GM19035 (cell line): ENCODE data around the gene CARNS1.
"Not testable (repeated sequence)": the region's sequence is repeated elsewhere in the genome, so short reads cannot be mapped to it uniquely, and the experiment has no call there.

Experiments used
- ATAC-seq: cut with Tn5 transposase; IDR thresholded peaks from one replicate; pipeline ENCODE4 v1.9.1; 2021; ENCODE audit not compliant: unreplicated experiment

The CARNS1 gene

DNA sequence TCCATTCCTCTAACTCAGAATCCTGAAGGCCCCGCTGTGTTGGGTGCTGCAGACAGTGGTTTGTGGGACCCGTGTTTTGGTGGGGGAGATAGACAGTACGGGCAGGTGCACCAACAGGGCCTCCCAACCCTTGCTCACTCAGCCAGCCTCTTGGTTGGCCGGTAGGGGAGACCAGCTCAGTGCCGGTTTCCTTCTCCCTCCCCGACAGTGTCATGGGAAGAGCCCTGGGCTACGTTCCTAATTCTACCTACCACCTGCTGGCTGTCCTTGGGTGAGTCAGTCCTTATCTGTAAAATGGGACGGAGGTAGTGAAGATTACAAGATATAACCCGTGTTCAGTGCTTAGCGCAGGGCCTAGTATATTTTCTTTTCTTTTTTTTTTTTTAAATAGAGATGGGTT lies 47.7 kb downstream of the CARNS1 start:
- no peak for ATAC-seq

DNA sequence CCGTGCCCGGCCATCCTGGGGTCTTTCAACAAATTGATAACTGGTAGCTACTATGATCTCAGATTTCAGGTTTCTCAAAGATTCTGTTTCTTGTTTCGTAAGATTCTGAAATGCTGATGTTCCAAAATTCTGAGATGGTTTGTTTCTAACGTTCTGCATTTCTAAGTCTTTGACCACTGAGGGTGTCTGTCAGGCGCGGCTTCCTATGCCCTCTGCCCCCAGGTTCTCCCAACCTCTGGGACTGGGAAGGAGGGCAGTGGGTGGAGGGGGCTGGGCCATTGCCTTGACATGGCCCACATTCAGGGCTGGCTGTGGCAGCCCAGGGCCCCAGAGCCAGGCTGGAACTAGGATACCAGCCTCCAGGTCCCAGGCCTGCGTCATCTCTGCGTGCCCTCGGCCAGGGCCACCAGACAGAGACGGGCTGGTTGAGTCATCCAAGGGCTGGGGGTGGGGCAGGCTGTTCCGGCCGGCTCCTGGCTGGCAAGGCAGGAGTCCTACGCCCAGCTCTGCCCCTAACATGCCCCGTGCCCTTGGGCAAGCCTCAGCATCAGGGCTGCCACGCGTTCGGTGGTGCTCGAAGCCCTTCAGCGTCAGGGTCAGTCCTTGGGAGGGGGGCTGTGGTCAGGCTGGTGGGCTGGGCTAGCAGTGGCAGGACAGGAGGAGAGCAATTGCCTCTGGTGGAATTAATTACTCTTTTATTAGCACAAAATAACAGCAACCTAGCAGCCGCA lies 48.4 kb downstream of the CARNS1 start:
- ATAC-seq, result no peak

DNA sequence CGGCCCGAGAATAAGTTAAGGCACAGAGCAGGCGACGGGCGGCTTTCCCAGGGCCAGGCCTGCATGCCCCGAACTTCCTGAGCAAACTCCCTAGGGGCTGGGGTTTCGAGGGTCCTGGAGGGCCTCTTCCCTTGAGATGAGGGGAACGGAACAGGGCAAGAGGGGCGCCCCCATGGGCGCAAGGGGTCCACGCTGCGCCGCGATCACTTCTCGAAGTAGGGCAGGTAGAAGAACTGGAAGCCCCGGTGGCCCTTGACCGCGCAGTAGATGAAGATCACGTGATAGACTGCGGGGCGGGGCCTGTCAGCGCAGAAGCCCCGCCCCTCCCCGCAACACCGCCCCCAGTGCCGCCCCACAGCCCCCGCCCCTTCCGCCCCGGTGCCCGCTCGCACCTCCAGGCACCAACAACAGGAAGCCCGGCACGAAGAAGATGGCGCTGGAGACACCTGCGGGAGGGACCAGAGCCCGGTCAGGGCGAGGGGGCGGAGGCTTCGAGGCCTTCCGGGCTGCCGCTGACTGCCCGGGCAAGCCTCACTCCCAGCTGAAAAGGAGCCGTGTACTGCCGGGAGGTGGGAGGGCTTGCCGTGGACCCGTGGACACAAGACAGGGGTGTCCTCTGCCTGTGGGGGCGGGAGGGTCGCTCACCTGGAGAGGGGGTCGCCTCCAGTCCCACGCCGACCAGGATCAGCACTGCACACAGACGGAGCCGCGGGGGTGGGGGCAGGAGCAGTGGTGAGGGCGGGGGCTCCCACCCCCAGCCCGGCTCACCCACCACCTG lies 49.1 kb downstream of the CARNS1 start:
- ATAC-seq, result peak; percentile 49

DNA sequence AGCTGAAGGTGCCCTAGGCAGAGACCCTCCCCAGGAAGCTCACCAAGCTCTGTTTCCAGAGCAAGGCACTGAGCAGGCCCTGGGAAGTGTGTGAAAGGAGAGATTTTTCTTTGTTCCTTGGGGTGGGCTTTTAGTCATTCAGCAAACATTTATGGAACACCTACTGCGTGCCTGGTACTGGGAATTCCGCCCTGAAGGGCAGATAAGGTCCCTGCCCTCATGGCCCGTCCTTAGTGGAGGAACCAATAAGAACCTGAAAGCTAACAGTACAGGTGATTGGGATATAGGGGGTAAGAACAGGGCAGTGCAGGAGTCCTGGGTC lies 49.7 kb downstream of the CARNS1 start:
- no peak for ATAC-seq

DNA sequence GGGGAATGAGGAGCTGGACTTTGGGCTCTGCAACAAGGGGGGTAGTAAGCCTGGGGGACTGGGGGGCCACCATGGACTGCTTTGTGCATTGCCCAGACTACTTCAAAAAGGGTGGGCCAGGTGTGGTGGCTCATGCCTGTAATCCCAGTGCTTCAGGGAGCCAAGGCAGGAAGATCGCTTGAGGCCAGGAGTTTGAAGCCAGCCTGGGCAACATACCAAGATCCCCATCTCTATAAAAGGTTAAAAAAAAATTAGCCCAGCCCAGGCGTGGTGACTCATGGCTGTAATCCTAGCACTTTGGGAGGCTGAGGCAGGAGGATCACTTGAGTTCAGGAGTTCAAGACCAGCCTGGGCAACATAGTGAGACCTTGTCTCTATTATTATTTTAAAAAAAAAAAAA lies 50.1 kb downstream of the CARNS1 start:
- not testable (repeated sequence) for ATAC-seq

DNA sequence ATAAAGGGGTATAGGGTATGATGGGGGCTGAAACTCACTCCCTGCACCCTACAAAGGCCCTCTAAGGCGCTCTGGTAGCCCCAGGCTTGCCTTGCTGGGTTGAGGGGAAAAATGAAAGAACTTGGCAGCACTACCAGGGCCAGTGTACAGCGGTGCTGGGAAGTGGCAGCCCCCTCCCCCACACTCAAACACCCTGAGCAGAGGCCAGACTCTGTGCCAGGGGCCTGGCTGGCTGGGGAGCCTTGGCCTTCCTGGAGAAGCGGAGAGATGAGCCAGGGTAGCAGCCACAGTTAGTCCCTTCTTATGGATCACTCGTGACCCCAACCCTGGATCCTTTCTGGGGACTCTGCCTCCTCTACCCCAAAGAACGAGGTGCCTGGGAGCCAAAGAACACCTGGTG lies 50.9 kb downstream of the CARNS1 start:
- ATAC-seq, result no peak

DNA sequence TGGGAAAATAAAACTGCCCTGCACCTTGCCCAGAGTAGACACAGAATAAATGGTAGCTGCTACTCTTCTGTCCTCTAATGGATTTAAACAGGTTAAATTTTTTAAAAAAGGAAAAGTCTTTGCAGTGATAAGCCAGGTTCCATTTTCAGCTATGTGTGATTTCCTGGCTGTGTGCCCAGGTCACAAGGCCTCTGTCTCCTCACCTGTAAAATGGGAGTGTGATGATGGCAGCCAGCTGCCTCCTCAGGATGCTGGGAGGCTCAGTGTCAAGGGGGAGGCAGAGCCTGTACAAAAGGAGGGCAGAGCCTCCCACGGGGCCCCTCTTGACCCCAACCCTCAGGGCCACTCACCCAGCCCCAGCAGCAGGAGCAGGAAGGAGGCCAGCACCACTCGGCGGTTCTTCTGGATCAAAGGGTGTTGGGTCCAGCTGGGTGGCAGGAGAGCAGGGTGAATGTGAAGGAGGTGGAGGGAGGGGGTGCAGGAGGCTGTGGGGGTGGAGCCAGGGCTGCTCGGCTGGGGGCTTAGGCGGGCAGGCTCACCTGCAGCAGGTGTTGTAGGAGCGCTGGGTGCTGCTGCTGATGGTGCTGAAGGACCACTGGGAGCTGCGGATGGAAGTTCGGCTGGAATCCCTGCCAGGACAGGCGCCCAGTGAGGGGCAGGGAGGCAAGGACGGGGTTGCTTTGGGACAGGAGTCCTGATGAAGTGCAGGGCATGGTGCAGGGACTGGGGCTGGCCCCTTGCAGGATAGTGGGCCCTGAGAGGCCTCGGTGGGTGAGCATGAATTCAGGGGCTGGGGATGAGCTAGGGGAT lies 51.7 kb downstream of the CARNS1 start:
- no peak for ATAC-seq

DNA sequence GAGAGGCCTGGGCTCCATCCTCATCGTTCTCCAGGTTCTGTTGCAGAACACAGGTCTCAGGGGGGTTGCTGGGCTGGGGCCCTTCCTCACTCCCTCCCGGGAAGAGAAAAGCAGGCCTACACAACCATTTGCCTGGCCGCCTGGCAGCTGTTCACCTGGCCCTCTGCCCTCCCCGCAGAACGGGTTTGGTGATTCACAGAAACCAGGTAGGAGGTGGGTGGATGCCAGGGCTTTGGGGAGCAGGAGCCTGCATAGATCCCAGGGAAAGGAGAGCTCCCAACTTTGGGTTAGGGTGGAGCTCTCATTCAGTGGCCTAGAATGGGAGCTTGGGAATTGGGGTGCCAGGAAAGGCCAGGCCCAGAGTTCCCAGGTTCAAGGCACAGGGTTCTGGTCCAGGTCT lies 52.6 kb downstream of the CARNS1 start:
- ATAC-seq, result no peak

DNA sequence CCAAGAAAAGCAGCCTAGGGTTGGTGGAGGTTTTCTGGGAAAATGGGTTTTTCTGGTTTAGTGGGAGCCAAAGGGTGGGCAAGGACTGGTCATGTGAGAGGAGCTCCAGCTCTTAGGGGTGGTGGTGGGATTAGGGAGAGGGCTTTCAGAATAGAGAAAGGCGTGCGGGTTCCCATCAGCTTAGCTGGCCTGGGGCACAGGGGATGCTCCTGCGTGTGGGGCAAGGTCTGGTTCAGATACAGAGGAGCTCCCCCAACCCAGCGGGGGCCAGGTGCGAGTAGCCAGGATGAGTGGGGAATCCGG lies 52.9 kb downstream of the CARNS1 start:
- ATAC-seq, result no peak

DNA sequence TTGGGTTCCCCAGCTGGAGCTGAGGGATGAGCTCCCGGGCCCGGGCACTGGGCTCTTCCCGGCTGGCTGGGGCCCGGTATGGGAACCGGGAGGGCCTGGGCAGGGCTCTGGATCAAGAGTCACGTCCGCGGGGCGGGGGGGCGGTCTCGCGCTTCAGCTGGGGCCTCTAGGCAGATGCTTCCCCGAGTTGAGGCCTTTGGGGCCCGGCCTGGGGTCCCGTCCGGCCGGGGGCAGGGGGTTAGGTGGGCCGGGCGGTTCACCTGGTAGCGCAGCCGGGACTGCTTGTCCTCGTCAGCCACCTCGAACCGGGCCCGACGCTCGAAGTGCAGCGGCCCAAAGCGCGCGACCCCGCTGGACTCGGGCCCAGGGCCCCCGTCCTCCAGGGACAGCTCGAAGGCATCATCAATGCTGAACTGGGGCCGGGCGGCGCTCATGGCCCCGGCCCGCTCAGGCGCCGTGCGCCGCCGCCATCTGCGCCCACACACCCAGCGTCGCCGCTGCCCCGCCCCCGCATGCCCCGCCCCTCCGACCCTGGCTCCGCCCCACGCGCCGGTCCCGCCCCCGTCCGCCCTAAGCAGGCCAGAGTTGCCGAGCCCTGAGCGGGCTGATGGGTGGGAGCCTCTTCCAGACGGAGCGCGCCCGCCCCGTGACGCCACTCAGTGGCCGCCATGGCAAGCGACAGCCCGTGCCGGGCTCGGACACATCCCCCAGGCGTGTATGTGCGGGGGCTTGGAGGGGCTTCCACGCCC lies 53.5 kb downstream of the CARNS1 start, which contains the start of gene TMEM134:
Gene TMEM134, minus strand, starts transcription at position 493 of the 749 bp plus-strand sequence. Its CDS starts 59 bp downstream, at position 434.
- ATAC-seq, result peak; percentile 73

DNA sequence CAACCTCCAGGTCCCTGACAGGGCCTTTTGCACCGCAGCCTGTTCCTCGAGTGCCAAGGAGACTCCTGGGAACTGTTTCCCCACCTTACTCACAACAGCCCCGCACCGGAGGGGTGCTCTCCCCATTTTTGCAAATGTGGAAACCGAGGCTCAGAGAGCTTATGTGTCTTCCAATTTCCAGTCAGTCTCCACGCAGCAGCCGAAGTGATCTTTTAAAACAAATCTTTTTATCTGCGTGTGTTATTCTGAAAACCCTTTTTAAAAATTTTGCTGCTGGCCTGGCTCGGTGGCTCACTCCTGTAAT lies 54.0 kb downstream of the CARNS1 start:
- no peak for ATAC-seq

DNA sequence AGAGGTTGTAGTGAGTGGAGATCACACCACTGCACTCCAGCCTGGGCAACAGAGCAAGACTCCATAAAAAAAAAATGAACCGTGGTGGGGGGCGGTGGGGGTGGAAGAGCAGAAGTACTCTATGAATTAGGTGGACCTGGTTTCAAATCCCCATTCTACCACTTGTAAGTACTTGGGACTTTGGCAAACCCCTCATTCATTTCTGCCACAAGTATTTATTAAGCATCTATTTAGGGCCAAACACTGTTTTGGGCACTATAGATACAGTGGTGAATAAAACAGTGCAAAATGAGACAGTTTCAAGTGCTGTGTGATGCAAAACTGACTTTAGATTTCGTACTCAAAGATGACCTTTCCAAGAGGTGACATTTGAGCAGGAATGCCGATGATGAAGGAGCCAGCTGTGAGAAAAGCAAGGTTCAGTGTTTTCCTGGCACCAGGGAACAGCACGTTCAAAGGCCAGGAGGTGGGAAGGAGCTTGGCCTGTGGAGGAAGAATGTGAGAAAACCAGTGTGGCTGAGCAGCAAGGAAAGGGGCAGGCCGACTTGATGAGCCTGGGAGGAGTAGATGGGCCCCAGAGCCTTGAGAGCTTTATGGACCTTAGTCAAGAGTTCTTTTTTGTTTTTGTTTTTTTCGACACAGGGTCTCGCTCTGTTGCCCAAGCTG lies 55.0 kb downstream of the CARNS1 start:
- no peak for ATAC-seq

DNA sequence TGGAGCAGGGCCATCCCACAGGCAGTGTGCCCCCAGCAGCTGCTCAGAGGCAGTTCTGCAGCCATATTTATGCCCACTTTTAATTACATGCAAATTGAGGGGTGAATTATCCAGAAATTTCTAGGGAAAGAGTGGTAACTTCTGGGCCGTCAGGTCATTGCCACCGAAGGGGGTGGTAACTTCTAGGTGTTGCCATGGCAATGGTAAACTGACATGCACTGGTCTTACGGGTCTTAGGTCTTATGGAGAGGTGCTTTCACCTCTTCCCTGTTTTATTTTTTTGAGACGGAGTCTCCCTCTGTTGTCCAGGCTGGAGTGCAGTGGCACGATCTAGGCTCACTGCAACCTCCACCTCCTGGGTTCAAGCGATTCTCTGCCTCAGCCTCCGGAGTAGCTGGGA lies 57.4 kb downstream of the CARNS1 start:
- no peak for ATAC-seq
